Neural progenitor cell (in vitro differentiated cells): ENCODE data around the gene CACNA1C.

ENCODE experiments used
- CTCF ChIP-seq: fragments of 200-600 bp; sonication (generic); IDR thresholded peaks from 2 replicates; pipeline ENCODE4 v1.5.1; 2017; ENCODE audit warnings: antibody characterized with exemption, mild to moderate bottlenecking
- EZH2 ChIP-seq: fragments of 200-600 bp; sonication (generic); IDR thresholded peaks from 2 replicates; pipeline ENCODE4 v1.6.1; 2017; ENCODE audit warnings: antibody characterized with exemption, mild to moderate bottlenecking, moderate library complexity
- EZH2phosphoT487 ChIP-seq: fragments of 200-600 bp; sonication (generic); IDR thresholded peaks from 2 replicates; pipeline ENCODE4 v1.6.1; 2017; ENCODE audit warnings: antibody characterized with exemption

- TF ChIP-seq EZH2 (no peak), CTCF (no peak), EZH2phosphoT487 (no peak)
Observed at GRCh38 chr12:2415568-2415944, 362.8 kb downstream of the CACNA1C start.
